SK-N-SH (cell line): ENCODE results near the gene B3GAT3. TPM values are rescaled to one million over a fixed set of nuclear protein-coding genes. Genes with fewer than 3 reads are reported as not detected.

ENCODE experiments used
- CTCF ChIA-PET: fragments of 300-600, 350-600 bp; formaldehyde crosslinking; extraction: SDS; loops from one replicate; lab custom pipeline; 2021; lab: Yijun Ruan, JAX
- POLR2A ChIA-PET: fragments of 350-600 bp; sonication (Branson Sonifier 250); formaldehyde crosslinking; extraction: SDS; loops from one replicate; lab custom pipeline; 2020; ENCODE audit warnings: antibody characterized with exemption, inconsistent platforms; lab: Yijun Ruan, JAX
- DNase-seq: peaks from one replicate; pipeline ENCODE4 v3.0.0; 2012
- H2AFZ ChIP-seq: fragments of 200-600 bp; sonication (generic); 2 replicates; pipeline ENCODE4 v1.8.1; 2016; ENCODE audit warnings: antibody characterized with exemption, mild to moderate bottlenecking, low read depth
- H3F3A ChIP-seq: fragments of 200-600 bp; sonication (generic); replicated peaks from 2 replicates; pipeline ENCODE3; 2016; ENCODE audit warnings: antibody characterized with exemption, mild to moderate bottlenecking; ENCODE audit not compliant: insufficient read depth
- H3K27ac ChIP-seq, 2 experiments: fragments of 200-500 bp in 1 of 2; fragments of 200-600 bp in 1 of 2; sonication (Bioruptor generic) in 1 of 2; sonication (generic), shearing (Covaris generic) in 1 of 2; 2 replicates each; pipeline versions ENCODE4 v1.5.1 to v1.6.1; 2014 to 2016; ENCODE audit warnings: low read depth in 2 of 2, inconsistent platforms in 1 of 2, low read length in 1 of 2, mild to moderate bottlenecking in 1 of 2, mixed read lengths in 1 of 2
- H3K27me3 ChIP-seq: fragments of 200-600 bp; sonication (generic), shearing (Covaris generic); 2 replicates; pipeline ENCODE4 v1.6.1; 2016; ENCODE audit warnings: mixed run types; ENCODE audit not compliant: insufficient read depth
- H3K36me3 ChIP-seq, 2 experiments: fragments of 200-500 bp in 1 of 2; fragments of 200-600 bp in 1 of 2; sonication (Bioruptor generic) in 1 of 2; sonication (generic) in 1 of 2; replicated peaks in 1 of 2; 2 replicates each; pipeline versions ENCODE3 to v1.5.1; 2014 to 2016; ENCODE audit warnings: low read length in 1 of 2, mild to moderate bottlenecking in 1 of 2; ENCODE audit not compliant: insufficient read depth in 2 of 2, control insufficient read depth in 1 of 2
- H3K4me1 ChIP-seq, 2 experiments: fragments of 200-500 bp in 1 of 2; fragments of 200-600 bp in 1 of 2; sonication (Bioruptor generic) in 1 of 2; sonication (generic), shearing (Covaris generic) in 1 of 2; 2 replicates each; pipeline versions ENCODE4 v1.5.1 to v1.6.1; 2014 to 2016; ENCODE audit warnings: low read depth in 1 of 2, low read length in 1 of 2, mixed run types in 1 of 2; ENCODE audit not compliant: insufficient read depth in 2 of 2, control insufficient read depth in 1 of 2
- H3K4me2 ChIP-seq: fragments of 200-600 bp; sonication (generic), shearing (Covaris generic); 2 replicates; pipeline ENCODE4 v1.6.1; 2017; ENCODE audit warnings: mixed run types
- H3K4me3 ChIP-seq, 2 experiments: fragments of 200-500 bp in 1 of 2; fragments of 200-600 bp in 1 of 2; sonication (Bioruptor generic) in 1 of 2; sonication (generic), shearing (Covaris generic) in 1 of 2; 2 replicates each; pipeline versions ENCODE4 v1.5.1 to v1.8.1; 2014 to 2016; ENCODE audit warnings: low read depth in 2 of 2, inconsistent platforms in 1 of 2, low read length in 1 of 2, mild to moderate bottlenecking in 1 of 2, mixed read lengths in 1 of 2, moderate library complexity in 1 of 2
- H3K79me2 ChIP-seq: fragments of 200-600 bp; sonication (generic); 2 replicates; pipeline ENCODE4 v1.8.1; 2017; ENCODE audit warnings: mild to moderate bottlenecking; ENCODE audit not compliant: insufficient read depth
- H3K9ac ChIP-seq: fragments of 200-600 bp; sonication (generic); 2 replicates; pipeline ENCODE4 v1.6.1; 2017; ENCODE audit warnings: mixed run types
- H3K9me2 ChIP-seq: fragments of 200-600 bp; sonication (generic); 2 replicates; pipeline ENCODE4 v1.6.1; 2017; ENCODE audit warnings: mixed run types
- H3K9me3 ChIP-seq: fragments of 200-600 bp; sonication (generic); 2 replicates; pipeline ENCODE4 v1.6.1; 2017; ENCODE audit warnings: mixed run types, mild to moderate bottlenecking, moderate library complexity
- H4K20me1 ChIP-seq: fragments of 200-600 bp; sonication (generic); 2 replicates; pipeline ENCODE4 v1.6.1; 2017; ENCODE audit warnings: mild to moderate bottlenecking, mixed run types; ENCODE audit not compliant: insufficient read depth
- CHD2 ChIP-seq: fragments of 150-350 bp; IDR thresholded peaks from 2 replicates; pipeline ENCODE4 v1.6.1; 2018; ENCODE audit warnings: low read length; ENCODE audit not compliant: partially characterized antibody
- EZH2phosphoT487 ChIP-seq: fragments of 200-600 bp; sonication (generic); IDR thresholded peaks from 2 replicates; pipeline ENCODE4 v1.6.1; 2017; ENCODE audit warnings: low read depth, mixed run types, mild to moderate bottlenecking, antibody characterized with exemption, moderate library complexity, borderline replicate concordance
- MXI1 ChIP-seq: IDR thresholded peaks from 2 replicates; pipeline ENCODE4 v1.6.1; 2012; ENCODE audit warnings: mild to moderate bottlenecking, low read depth, low read length, improper control_type of control experiment
- RAD21 ChIP-seq: IDR thresholded peaks from 2 replicates; pipeline ENCODE4 v1.6.1; 2012; ENCODE audit warnings: mild to moderate bottlenecking, low read length
- RFX5 ChIP-seq: IDR thresholded peaks from 2 replicates; pipeline ENCODE4 v1.6.1; 2012; ENCODE audit warnings: mild to moderate bottlenecking, improper control_type of control experiment, low read length
- RXRA ChIP-seq: IDR thresholded peaks from 2 replicates; pipeline ENCODE4 v1.4.0; 2012; ENCODE audit warnings: low read depth, mild to moderate bottlenecking, borderline replicate concordance
- SIN3A ChIP-seq: IDR thresholded peaks from 2 replicates; pipeline ENCODE4 v1.6.1; 2012; ENCODE audit warnings: low read depth, mild to moderate bottlenecking, low read length, moderate library complexity, borderline replicate concordance
- SMC3 ChIP-seq: IDR thresholded peaks from 2 replicates; pipeline ENCODE4 v1.6.1; 2012; ENCODE audit warnings: low read depth, low read length, improper control_type of control experiment
- YY1 ChIP-seq: IDR thresholded peaks from 2 replicates; pipeline ENCODE4 v1.4.0; 2012; ENCODE audit warnings: low read depth, mild to moderate bottlenecking
- WGBS: methylation state at CpG from one replicate; pipeline ENCODE4 v1.1.6; 2017; ENCODE audit warnings: low lambda C conversion rate; 5-methylcytosine and 5-hydroxymethylcytosine counted together
- polyA plus RNA-seq, 3 experiments: library from polyadenylated mRNA; depleted of rRNA; stranded (reverse); fragments of >200 nt; gene quantifications; 2 replicates each; pipeline ENCODE4 v1.2.3, GENCODE V29; 2012
- TF ChIP-seq, protein P1 (sequence below): IDR thresholded peaks from 2 replicates; pipeline ENCODE4 v1.4.0; 2012; ENCODE audit warnings: low read depth, borderline replicate concordance
- TF ChIP-seq, protein P2 (sequence below): fragments of 200-600 bp; sonication (generic); IDR thresholded peaks from 2 replicates; pipeline ENCODE4 v1.6.1; 2017; ENCODE audit warnings: antibody characterized with exemption, mild to moderate bottlenecking, moderate library complexity
- TF ChIP-seq, protein P3 (sequence below): IDR thresholded peaks from 2 replicates; pipeline ENCODE4 v1.4.0; 2012; ENCODE audit warnings: low read depth, borderline replicate concordance
- TF ChIP-seq, protein P4 (sequence below): fragments of 150-350 bp; IDR thresholded peaks from 2 replicates; pipeline ENCODE4 v1.6.1; 2017; ENCODE audit warnings: antibody characterized with exemption, low read length, low read depth, borderline replicate concordance

The B3GAT3 gene
- polyA plus RNA-seq, 1 of the 3 experiments (the other 2 are of a cell fraction): 104 TPM

DNA sequence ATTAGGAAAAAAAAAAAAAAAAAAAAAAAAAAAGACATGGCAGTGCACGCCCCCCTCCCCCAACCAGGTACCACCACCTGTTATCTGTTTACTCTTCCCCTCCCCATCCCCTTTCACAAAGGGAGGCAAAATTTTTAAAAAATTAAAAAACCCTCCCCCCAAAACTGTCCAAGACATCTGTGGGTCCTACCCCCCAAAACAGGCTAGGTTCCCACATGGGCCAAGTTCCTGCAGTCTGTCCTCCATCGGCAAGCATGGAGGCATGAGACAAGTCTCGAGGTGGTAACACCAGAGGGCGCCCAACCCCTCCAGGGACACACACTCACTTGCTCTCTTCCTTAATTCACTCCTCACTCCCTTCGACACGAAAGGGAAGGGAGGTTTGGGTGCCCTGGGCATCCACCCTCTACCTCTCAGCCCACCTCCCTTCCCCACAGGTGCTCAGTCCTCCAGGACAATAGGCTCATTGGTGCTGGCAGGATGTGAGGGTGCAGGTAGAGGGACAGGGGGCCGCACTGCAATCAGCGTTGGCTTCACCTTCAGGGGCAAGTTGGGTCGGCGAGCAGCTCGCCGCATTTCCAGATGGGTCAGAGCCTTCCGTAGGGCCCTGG, 28.2 kb downstream of the B3GAT3 start:
- TF ChIP-seq, protein P1, sequence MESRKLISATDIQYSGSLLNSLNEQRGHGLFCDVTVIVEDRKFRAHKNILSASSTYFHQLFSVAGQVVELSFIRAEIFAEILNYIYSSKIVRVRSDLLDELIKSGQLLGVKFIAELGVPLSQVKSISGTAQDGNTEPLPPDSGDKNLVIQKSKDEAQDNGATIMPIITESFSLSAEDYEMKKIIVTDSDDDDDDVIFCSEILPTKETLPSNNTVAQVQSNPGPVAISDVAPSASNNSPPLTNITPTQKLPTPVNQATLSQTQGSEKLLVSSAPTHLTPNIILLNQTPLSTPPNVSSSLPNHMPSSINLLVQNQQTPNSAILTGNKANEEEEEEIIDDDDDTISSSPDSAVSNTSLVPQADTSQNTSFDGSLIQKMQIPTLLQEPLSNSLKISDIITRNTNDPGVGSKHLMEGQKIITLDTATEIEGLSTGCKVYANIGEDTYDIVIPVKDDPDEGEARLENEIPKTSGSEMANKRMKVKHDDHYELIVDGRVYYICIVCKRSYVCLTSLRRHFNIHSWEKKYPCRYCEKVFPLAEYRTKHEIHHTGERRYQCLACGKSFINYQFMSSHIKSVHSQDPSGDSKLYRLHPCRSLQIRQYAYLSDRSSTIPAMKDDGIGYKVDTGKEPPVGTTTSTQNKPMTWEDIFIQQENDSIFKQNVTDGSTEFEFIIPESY: no peak
- TF ChIP-seq RAD21: peak; percentile 55
- peak; percentile 43; the same call in 1 of the 2 replicates for TF ChIP-seq YY1
- TF ChIP-seq, protein P2, sequence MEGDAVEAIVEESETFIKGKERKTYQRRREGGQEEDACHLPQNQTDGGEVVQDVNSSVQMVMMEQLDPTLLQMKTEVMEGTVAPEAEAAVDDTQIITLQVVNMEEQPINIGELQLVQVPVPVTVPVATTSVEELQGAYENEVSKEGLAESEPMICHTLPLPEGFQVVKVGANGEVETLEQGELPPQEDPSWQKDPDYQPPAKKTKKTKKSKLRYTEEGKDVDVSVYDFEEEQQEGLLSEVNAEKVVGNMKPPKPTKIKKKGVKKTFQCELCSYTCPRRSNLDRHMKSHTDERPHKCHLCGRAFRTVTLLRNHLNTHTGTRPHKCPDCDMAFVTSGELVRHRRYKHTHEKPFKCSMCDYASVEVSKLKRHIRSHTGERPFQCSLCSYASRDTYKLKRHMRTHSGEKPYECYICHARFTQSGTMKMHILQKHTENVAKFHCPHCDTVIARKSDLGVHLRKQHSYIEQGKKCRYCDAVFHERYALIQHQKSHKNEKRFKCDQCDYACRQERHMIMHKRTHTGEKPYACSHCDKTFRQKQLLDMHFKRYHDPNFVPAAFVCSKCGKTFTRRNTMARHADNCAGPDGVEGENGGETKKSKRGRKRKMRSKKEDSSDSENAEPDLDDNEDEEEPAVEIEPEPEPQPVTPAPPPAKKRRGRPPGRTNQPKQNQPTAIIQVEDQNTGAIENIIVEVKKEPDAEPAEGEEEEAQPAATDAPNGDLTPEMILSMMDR: peak; percentile 60
- peak; percentile 57 for TF ChIP-seq SMC3
- TF ChIP-seq MXI1: 0 out of 2 replicates have a peak, but pooled peaks have one; percentile 45
- peak; percentile 55; the same call in 1 of the 2 replicates for TF ChIP-seq SIN3A
- TF ChIP-seq, protein P3, sequence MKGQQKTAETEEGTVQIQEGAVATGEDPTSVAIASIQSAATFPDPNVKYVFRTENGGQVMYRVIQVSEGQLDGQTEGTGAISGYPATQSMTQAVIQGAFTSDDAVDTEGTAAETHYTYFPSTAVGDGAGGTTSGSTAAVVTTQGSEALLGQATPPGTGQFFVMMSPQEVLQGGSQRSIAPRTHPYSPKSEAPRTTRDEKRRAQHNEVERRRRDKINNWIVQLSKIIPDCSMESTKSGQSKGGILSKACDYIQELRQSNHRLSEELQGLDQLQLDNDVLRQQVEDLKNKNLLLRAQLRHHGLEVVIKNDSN: no peak
- H3K79me2 ChIP-seq: peaks cover 53% of the 10 kb centered on the region
- H3K36me3 ChIP-seq: peaks cover 50 to 54% of the 10 kb centered on the region in 2 experiments
- ChIA-PET CTCF (interaction anchor here (0.8 to 6.2 kb wide), 11 partner anchors 8 to 199 kb away, joined by 3 to 69 read pairs (median 6); partner anchors contain the start of genes EML3, MTA2 and ROM1), POLR2A (interaction anchor here (1.0 kb wide), 1 partner anchor 53 kb away, joined by 3 read pairs; the partner anchor contains the start of gene GANAB)
- no peaks in the 10 kb centered on the region for H3K27me3 ChIP-seq
- no peaks in the 10 kb centered on the region for H3K9me2 ChIP-seq
- H3K4me1 ChIP-seq: peaks cover 16 to 17% of the 10 kb centered on the region in 2 experiments
- H3K9ac ChIP-seq: no peak overlapping the region
- H3K4me2 ChIP-seq: no peak overlapping the region
- peak; percentile 57 for DNase-seq
- H4K20me1 ChIP-seq: no peaks in the 10 kb centered on the region
- H3F3A ChIP-seq: peaks cover 50% of the 10 kb centered on the region
- H3K4me3 ChIP-seq: no peak overlapping the region; a peak in 1 of 4 replicates
- H3K27ac ChIP-seq: peak overlapping the region; percentile 17 to 80; a peak in 2 of 4 replicates
- WGBS: 71% methylated on average over 13 of the region's 13 CpGs
- H3K9me3 ChIP-seq: no peaks in the 10 kb centered on the region
- H2AFZ ChIP-seq: no peak overlapping the region

DNA sequence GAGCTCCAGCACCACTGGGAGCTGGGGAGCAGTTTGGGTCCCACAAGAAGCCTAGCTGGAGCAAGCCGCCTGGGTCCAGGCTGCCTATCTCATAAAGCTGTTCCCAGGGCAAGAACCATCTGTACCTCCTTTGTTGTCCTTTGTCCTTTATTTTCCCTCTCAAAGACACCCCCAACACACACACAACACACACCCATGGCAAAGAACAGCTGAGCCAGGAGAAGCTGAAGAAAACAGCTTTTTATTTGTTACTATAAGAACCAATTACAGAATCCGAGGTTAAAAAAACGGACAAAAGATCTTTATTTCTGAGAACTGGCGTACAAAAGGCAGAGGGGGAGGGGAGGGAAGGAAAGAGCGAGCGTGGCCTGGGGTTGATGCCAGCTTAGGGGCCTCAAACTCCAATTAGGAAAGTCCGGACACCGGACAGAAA, 28.8 kb downstream of the B3GAT3 start:
- Histone ChIP-seq H3K79me2 (peaks cover 47% of the 10 kb centered on the region), H3K4me2 (peak overlapping the region; percentile 88; the same call in 1 of the 2 replicates), H3K9ac (no peak overlapping the region), H3K36me3 (peaks cover 47 to 48% of the 10 kb centered on the region in 2 experiments), H3K4me3 (no peak overlapping the region), H3K9me3 (no peaks in the 10 kb centered on the region), H2AFZ (no peak overlapping the region), H3K4me1 (peaks cover 13 to 17% of the 10 kb centered on the region in 2 experiments; a peak in 3 of 4 replicates), H4K20me1 (no peaks in the 10 kb centered on the region), H3K9me2 (no peaks in the 10 kb centered on the region), H3K27me3 (no peaks in the 10 kb centered on the region), H3F3A (peaks cover 50% of the 10 kb centered on the region), H3K27ac (peak overlapping the region; percentile 80 to 94)
- TF ChIP-seq, protein P4, sequence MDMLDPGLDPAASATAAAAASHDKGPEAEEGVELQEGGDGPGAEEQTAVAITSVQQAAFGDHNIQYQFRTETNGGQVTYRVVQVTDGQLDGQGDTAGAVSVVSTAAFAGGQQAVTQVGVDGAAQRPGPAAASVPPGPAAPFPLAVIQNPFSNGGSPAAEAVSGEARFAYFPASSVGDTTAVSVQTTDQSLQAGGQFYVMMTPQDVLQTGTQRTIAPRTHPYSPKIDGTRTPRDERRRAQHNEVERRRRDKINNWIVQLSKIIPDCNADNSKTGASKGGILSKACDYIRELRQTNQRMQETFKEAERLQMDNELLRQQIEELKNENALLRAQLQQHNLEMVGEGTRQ: no peak
- no peak for TF ChIP-seq YY1
- no peak for TF ChIP-seq EZH2phosphoT487
- no peak for TF ChIP-seq RFX5
- no peak for TF ChIP-seq RXRA
- no peak for TF ChIP-seq CHD2
- WGBS: 68% methylated on average over 8 of the region's 8 CpGs
- ChIA-PET POLR2A (interaction anchor here (1.0 to 2.8 kb wide), 5 partner anchors 19 to 134 kb away, joined by 3 to 47 read pairs (median 18); partner anchors contain the start of genes B3GAT3, EEF1G, EML3 and GANAB), CTCF (interaction anchor here (1.1 to 6.2 kb wide), 11 partner anchors 8 to 198 kb away, joined by 3 to 69 read pairs (median 7); partner anchors contain the start of genes EML3, MTA2, ROM1 and TMEM179B)
- no peak for DNase-seq
